ENCODE measurements around the gene CRISPLD2.

GRCh38 chr16:84916850-84917249, 97.1 kb downstream of the CRISPLD2 start:
- no peak for TF ChIP-seq EZH2phosphoT487 (IDR thresholded peaks at IDR 0.05; ENCODE audit: low read depth)
- TF ChIP-seq, protein P1, sequence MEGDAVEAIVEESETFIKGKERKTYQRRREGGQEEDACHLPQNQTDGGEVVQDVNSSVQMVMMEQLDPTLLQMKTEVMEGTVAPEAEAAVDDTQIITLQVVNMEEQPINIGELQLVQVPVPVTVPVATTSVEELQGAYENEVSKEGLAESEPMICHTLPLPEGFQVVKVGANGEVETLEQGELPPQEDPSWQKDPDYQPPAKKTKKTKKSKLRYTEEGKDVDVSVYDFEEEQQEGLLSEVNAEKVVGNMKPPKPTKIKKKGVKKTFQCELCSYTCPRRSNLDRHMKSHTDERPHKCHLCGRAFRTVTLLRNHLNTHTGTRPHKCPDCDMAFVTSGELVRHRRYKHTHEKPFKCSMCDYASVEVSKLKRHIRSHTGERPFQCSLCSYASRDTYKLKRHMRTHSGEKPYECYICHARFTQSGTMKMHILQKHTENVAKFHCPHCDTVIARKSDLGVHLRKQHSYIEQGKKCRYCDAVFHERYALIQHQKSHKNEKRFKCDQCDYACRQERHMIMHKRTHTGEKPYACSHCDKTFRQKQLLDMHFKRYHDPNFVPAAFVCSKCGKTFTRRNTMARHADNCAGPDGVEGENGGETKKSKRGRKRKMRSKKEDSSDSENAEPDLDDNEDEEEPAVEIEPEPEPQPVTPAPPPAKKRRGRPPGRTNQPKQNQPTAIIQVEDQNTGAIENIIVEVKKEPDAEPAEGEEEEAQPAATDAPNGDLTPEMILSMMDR (IDR thresholded peaks at IDR 0.05; ENCODE audit: low read depth, low read length): no peak

Data from OCI-LY3 (cell line).